HCT116 (cell line): ENCODE measurements around the gene CAPZB.

ENCODE experiments used
- CEBPB ChIP-seq: IDR thresholded peaks from 2 replicates; pipeline ENCODE4 v1.6.1; 2012; ENCODE audit warnings: low read depth
- EZH2 ChIP-seq: fragments of 200-600 bp; sonication (generic); IDR thresholded peaks from 2 replicates; pipeline ENCODE4 v1.6.1; 2017; ENCODE audit warnings: antibody characterized with exemption, mixed run types
- EZH2phosphoT487 ChIP-seq: fragments of 200-600 bp; IDR thresholded peaks from 2 replicates; pipeline ENCODE4 v1.6.1; 2018; ENCODE audit warnings: antibody characterized with exemption, borderline replicate concordance
- JUND ChIP-seq: IDR thresholded peaks from 2 replicates; pipeline ENCODE4 v1.6.1; 2012
- POLR2A ChIP-seq: IDR thresholded peaks from 2 replicates; pipeline ENCODE4 v1.7.0; 2011; ENCODE audit warnings: borderline replicate concordance; ENCODE audit not compliant: insufficient read depth, insufficient read length; ENCODE audit errors: extremely low read depth
- POLR2AphosphoS5 ChIP-seq: IDR thresholded peaks from 2 replicates; pipeline ENCODE4 v1.6.1; 2011; ENCODE audit warnings: mild to moderate bottlenecking, low read depth, low read length, moderate library complexity
- SP1 ChIP-seq: IDR thresholded peaks from 2 replicates; pipeline ENCODE4 v1.6.1; 2012; ENCODE audit warnings: low read depth
- YY1 ChIP-seq: IDR thresholded peaks from 2 replicates; pipeline ENCODE4 v1.6.1; 2011; ENCODE audit warnings: low read length, low read depth, moderate library complexity, mild to moderate bottlenecking; ENCODE audit not compliant: insufficient replicate concordance; ENCODE audit errors: extremely low read depth
- TF ChIP-seq, protein P1 (sequence below), 3 experiments: fragments of 200-600 bp in 1 of 3; sonication (generic) in 1 of 3; IDR thresholded peaks in 2 of 3; conservative IDR thresholded peaks in 1 of 3; 2 replicates each; pipeline ENCODE4 v1.5.1; 2012 to 2017; ENCODE audit warnings: low read depth in 2 of 3, low read length in 2 of 3, antibody characterized with exemption in 1 of 3, borderline replicate concordance in 1 of 3, control low read depth in 1 of 3, mild to moderate bottlenecking in 1 of 3, mixed read lengths in 1 of 3, mixed run types in 1 of 3, moderate library complexity in 1 of 3; ENCODE audit not compliant: insufficient read depth in 1 of 3
- TF ChIP-seq, protein P2 (sequence below): IDR thresholded peaks from 2 replicates; pipeline ENCODE4 v1.6.1; 2012; ENCODE audit warnings: low read depth
- TF ChIP-seq, protein P3 (sequence below): IDR thresholded peaks from 2 replicates; pipeline ENCODE4 v1.6.1; 2011; ENCODE audit warnings: mild to moderate bottlenecking, low read length, moderate library complexity; ENCODE audit not compliant: insufficient replicate concordance; ENCODE audit errors: extremely low read depth

- no peak for TF ChIP-seq YY1
- TF ChIP-seq, protein P1, sequence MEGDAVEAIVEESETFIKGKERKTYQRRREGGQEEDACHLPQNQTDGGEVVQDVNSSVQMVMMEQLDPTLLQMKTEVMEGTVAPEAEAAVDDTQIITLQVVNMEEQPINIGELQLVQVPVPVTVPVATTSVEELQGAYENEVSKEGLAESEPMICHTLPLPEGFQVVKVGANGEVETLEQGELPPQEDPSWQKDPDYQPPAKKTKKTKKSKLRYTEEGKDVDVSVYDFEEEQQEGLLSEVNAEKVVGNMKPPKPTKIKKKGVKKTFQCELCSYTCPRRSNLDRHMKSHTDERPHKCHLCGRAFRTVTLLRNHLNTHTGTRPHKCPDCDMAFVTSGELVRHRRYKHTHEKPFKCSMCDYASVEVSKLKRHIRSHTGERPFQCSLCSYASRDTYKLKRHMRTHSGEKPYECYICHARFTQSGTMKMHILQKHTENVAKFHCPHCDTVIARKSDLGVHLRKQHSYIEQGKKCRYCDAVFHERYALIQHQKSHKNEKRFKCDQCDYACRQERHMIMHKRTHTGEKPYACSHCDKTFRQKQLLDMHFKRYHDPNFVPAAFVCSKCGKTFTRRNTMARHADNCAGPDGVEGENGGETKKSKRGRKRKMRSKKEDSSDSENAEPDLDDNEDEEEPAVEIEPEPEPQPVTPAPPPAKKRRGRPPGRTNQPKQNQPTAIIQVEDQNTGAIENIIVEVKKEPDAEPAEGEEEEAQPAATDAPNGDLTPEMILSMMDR (IDR thresholded peaks at IDR 0.05 in 2 of 3, conservative IDR thresholded peaks at IDR 0.05 in 1 of 3; ENCODE audit: borderline replicate concordance in 1 of 3, insufficient read depth in 1 of 3, low read depth in 2 of 3, low read length in 2 of 3): no peak
- no peak for TF ChIP-seq EZH2
- TF ChIP-seq SP1: no peak
- TF ChIP-seq POLR2AphosphoS5: no peak
- TF ChIP-seq, protein P2, sequence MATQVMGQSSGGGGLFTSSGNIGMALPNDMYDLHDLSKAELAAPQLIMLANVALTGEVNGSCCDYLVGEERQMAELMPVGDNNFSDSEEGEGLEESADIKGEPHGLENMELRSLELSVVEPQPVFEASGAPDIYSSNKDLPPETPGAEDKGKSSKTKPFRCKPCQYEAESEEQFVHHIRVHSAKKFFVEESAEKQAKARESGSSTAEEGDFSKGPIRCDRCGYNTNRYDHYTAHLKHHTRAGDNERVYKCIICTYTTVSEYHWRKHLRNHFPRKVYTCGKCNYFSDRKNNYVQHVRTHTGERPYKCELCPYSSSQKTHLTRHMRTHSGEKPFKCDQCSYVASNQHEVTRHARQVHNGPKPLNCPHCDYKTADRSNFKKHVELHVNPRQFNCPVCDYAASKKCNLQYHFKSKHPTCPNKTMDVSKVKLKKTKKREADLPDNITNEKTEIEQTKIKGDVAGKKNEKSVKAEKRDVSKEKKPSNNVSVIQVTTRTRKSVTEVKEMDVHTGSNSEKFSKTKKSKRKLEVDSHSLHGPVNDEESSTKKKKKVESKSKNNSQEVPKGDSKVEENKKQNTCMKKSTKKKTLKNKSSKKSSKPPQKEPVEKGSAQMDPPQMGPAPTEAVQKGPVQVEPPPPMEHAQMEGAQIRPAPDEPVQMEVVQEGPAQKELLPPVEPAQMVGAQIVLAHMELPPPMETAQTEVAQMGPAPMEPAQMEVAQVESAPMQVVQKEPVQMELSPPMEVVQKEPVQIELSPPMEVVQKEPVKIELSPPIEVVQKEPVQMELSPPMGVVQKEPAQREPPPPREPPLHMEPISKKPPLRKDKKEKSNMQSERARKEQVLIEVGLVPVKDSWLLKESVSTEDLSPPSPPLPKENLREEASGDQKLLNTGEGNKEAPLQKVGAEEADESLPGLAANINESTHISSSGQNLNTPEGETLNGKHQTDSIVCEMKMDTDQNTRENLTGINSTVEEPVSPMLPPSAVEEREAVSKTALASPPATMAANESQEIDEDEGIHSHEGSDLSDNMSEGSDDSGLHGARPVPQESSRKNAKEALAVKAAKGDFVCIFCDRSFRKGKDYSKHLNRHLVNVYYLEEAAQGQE: no peak
- TF ChIP-seq, protein P3, sequence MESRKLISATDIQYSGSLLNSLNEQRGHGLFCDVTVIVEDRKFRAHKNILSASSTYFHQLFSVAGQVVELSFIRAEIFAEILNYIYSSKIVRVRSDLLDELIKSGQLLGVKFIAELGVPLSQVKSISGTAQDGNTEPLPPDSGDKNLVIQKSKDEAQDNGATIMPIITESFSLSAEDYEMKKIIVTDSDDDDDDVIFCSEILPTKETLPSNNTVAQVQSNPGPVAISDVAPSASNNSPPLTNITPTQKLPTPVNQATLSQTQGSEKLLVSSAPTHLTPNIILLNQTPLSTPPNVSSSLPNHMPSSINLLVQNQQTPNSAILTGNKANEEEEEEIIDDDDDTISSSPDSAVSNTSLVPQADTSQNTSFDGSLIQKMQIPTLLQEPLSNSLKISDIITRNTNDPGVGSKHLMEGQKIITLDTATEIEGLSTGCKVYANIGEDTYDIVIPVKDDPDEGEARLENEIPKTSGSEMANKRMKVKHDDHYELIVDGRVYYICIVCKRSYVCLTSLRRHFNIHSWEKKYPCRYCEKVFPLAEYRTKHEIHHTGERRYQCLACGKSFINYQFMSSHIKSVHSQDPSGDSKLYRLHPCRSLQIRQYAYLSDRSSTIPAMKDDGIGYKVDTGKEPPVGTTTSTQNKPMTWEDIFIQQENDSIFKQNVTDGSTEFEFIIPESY: no peak
- TF ChIP-seq POLR2A: no peak
- TF ChIP-seq EZH2phosphoT487: no peak
- no peak for TF ChIP-seq JUND
- no peak for TF ChIP-seq CEBPB
Observed at GRCh38 chr1:19327736-19328135, 157.6 kb downstream of the CAPZB start.
